HL-60 (cell line): ENCODE results near the gene NIP7.

Experiments used
- DNase-seq, 2 experiments: peaks; one replicate each; pipeline ENCODE4 v3.0.0-alpha.2; 2010 to 2020; ENCODE audit warnings: low read depth in 1 of 2, low spot score in 1 of 2
- H3K27ac ChIP-seq: fragments of 250-450 bp; sonication (Bioruptor Pico); replicated peaks from 2 replicates; pipeline ENCODE4 v1.5.1; 2020; ENCODE audit warnings: mild to moderate bottlenecking, moderate library complexity
- H3K27me3 ChIP-seq: fragments of 250-450 bp; sonication (Bioruptor Pico); 2 replicates; pipeline ENCODE4 v1.5.1; 2021; ENCODE audit warnings: mild to moderate bottlenecking, moderate library complexity; ENCODE audit not compliant: insufficient read depth, poor library complexity, severe bottlenecking
- H3K4me3 ChIP-seq: replicated peaks from 2 replicates; pipeline ENCODE4 v1.5.1; 2011; ENCODE audit warnings: mild to moderate bottlenecking, control low read depth, low read length; ENCODE audit not compliant: insufficient read depth
- GABPA ChIP-seq: IDR thresholded peaks from 2 replicates; pipeline ENCODE4 v1.6.1; 2012; ENCODE audit warnings: low read depth
- POLR2AphosphoS5 ChIP-seq: IDR thresholded peaks from 2 replicates; pipeline ENCODE4 v1.6.1; 2012; ENCODE audit warnings: low read depth
- REST ChIP-seq: IDR thresholded peaks from 2 replicates; pipeline ENCODE4 v1.6.1; 2012; ENCODE audit warnings: low read depth; ENCODE audit not compliant: insufficient replicate concordance
- SPI1 ChIP-seq: IDR thresholded peaks from 2 replicates; pipeline ENCODE4 v1.6.1; 2012; ENCODE audit warnings: low read depth, mild to moderate bottlenecking, borderline replicate concordance
- TF ChIP-seq, protein P1 (sequence below): IDR thresholded peaks from one replicate; pipeline ENCODE4 v1.5.1; 2011; ENCODE audit warnings: low read length, control low read depth, inconsistent platforms; ENCODE audit not compliant: insufficient read depth

NIP7 gene

GRCh38 chr16:69330286-69331109, 9.1 kb upstream of the NIP7 start, which contains the start of gene PDF:
TSS of gene PDF (minus strand) at chr16:69330588. CDS start at chr16:69330570, 18 bp downstream.
- Histone ChIP-seq H3K27ac (peak within 1 kb of the TSS; percentile 70), H3K4me3 (peak within 1 kb of the TSS; percentile 85), H3K27me3 (no peaks in the 10 kb centered on the region)
- TF ChIP-seq POLR2AphosphoS5 (peak; percentile 70), SPI1 (peak; percentile 30; the same call in 1 of the 2 replicates), REST (no peak), GABPA (peak; percentile 57; the same call in 1 of the 2 replicates)
- TF ChIP-seq, protein P1, sequence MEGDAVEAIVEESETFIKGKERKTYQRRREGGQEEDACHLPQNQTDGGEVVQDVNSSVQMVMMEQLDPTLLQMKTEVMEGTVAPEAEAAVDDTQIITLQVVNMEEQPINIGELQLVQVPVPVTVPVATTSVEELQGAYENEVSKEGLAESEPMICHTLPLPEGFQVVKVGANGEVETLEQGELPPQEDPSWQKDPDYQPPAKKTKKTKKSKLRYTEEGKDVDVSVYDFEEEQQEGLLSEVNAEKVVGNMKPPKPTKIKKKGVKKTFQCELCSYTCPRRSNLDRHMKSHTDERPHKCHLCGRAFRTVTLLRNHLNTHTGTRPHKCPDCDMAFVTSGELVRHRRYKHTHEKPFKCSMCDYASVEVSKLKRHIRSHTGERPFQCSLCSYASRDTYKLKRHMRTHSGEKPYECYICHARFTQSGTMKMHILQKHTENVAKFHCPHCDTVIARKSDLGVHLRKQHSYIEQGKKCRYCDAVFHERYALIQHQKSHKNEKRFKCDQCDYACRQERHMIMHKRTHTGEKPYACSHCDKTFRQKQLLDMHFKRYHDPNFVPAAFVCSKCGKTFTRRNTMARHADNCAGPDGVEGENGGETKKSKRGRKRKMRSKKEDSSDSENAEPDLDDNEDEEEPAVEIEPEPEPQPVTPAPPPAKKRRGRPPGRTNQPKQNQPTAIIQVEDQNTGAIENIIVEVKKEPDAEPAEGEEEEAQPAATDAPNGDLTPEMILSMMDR = no peak
- peak; percentile 86 to 93 for DNase-seq

DNA sequence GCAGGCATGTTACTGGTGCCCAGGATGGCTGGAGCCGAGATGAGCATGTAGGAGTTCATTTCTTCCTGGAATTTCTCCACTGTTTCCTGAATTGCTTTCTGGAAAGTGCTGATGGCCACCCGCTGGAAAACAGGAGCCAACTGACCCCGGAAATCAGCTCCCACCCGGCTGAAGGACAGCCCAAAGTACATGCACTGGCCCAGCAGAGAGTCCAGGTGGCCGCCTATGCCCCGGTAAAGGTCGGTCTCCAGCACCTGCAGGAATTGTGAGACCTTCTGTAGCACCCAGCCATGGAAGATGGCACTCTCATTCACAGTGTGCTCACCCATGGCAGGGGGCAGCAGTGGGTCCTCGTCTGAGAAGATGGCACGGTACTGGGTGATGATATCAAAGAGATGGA, 4.9 kb upstream of the NIP7 start:
- Histone ChIP-seq H3K27me3 (no peaks in the 10 kb centered on the region), H3K4me3 (no peak overlapping the region), H3K27ac (no peak overlapping the region)
- TF ChIP-seq POLR2AphosphoS5 (no peak), SPI1 (no peak), REST (no peak), GABPA (no peak)
- TF ChIP-seq, protein P1 = no peak
- no peak for DNase-seq

- TF ChIP-seq POLR2AphosphoS5 (no peak), REST (no peak), SPI1 (no peak)
- TF ChIP-seq, protein P1 = no peak
- DNase-seq = no peak
- H3K27ac ChIP-seq = peak overlapping the region; percentile 84
- peak overlapping the region; percentile 80 for H3K4me3 ChIP-seq
- no peaks in the 10 kb centered on the region for H3K27me3 ChIP-seq
Measured at GRCh38 chr16:69338557-69339288, 849 bp upstream of the NIP7 start.
